ENCODE results near the gene USP53.

USP53 gene

DNA sequence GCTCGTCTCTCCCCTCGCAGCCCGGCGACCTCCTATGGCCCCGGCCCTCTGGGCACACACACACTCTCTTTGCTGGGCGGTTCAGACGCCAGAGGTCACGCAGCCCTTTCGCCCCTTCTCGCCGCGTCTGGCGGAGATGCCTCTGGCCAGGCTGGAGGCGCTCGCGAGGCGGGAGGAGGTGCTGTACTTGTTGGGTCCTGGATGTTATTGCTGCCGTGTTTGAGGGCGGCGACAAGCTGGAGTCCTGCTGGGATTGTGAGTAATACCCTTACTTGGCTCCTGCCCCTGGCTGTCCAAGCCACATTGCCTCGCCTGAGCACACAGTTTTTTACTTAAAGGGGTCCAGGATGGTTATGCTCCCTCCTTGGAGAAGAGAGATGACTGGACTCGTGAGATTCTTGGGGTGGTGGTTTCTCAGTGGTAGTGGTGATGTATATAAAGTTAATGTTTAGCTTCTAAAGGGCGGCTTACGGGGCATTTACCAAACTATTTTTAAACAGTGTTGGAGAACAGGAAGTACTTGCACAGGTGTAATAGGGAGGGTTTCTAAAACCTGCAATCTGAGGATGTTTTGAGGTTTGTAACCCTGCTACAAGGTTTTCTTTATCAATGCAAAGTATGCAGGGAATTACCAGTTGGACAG lies 572 bp downstream of the USP53 start:
- peak overlapping the region; percentile 67 to 92 (median 86) for H3K4me2 ChIP-seq
- peak overlapping the region; percentile 72 to 85 (median 79) for H3K27ac ChIP-seq
- no peak for TF ChIP-seq Cebpa-rat (IDR thresholded peaks at IDR 0.05)
- H3K9ac ChIP-seq, result peak overlapping the region; percentile 75 to 88 (median 84)
- no peaks in the 10 kb centered on the region; a peak in 2 of 22 replicates for H4K20me1 ChIP-seq
- no peaks in the 10 kb centered on the region for H3K27me3 ChIP-seq
- peaks cover 19 to 49% (median 34%) of the 10 kb centered on the region in 10 experiments for H3K4me1 ChIP-seq
- H3K9me3 ChIP-seq (replicated peaks in 1 of 11), result no peaks in the 10 kb centered on the region
- H3K4me3 ChIP-seq, result peak overlapping the region; percentile 74 to 82 (median 78)
- H3K36me3 ChIP-seq, result peaks cover 0 to 15% (median 11%) of the 10 kb centered on the region in 11 experiments; a peak in 14 of 22 replicates

- H4K20me1 ChIP-seq, result no peaks in the 10 kb centered on the region; a peak in 2 of 22 replicates
Observed at GRCh38 chr4:119218093-119218492, 5.6 kb downstream of the USP53 start.

DNA sequence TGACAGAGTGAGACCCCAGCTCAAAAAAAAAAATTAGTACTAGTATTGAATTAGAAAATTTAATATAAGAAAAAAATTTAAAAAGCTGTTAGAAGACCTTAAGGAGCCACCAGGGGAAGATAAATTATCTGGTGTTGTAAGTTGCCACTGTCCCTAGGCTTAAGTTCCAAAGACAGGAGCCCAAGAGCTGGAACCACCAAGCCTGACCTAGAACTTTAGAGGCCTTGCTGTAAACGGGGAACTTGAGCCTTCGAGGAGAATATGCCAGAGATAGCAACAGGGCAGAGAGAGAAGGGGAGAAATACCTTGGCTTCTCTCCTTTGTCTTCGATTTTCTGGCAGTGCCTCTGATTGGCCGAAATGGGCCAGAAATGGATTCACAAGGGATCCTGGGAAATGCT lies 8.9 kb downstream of the USP53 start:
- peaks cover 0 to 14% (median 0%) of the 10 kb centered on the region in 10 experiments; a peak in 2 of 20 replicates for H3K4me1 ChIP-seq
- peaks cover 19 to 67% (median 47%) of the 10 kb centered on the region in 11 experiments; a peak in 19 of 22 replicates for H3K36me3 ChIP-seq
- H3K4me2 ChIP-seq, result no peak overlapping the region
- no peak overlapping the region for H3K4me3 ChIP-seq
- H3K27me3 ChIP-seq, result no peaks in the 10 kb centered on the region
- peaks cover 4 to 27% (median 16%) of the 10 kb centered on the region in 11 experiments; a peak in 18 of 22 replicates for H3K9me3 ChIP-seq (replicated peaks in 1 of 11)
- H3K9ac ChIP-seq, result no peak overlapping the region
- H4K20me1 ChIP-seq, result no peaks in the 10 kb centered on the region; a peak in 1 of 22 replicates
- no peak overlapping the region for H3K27ac ChIP-seq
- no peak for TF ChIP-seq Cebpa-rat (IDR thresholded peaks at IDR 0.05)

More at GRCh38 chr4:119218093-119218492, 5.6 kb downstream of the USP53 start:
- Histone ChIP-seq H3K27me3 (no peaks in the 10 kb centered on the region), H3K9ac (no peak overlapping the region), H3K4me3 (no peak overlapping the region), H3K4me1 (peaks cover 6 to 20% (median 11%) of the 10 kb centered on the region in 10 experiments; a peak in 16 of 20 replicates), H3K36me3 (peaks cover 15 to 53% (median 38%) of the 10 kb centered on the region in 11 experiments; a peak in 19 of 22 replicates), H3K27ac (no peak overlapping the region), H3K4me2 (no peak overlapping the region), H3K9me3 (replicated peaks in 1 of 11) (peaks cover 4 to 14% (median 6%) of the 10 kb centered on the region in 11 experiments; a peak in 13 of 22 replicates)
- no peak for TF ChIP-seq Cebpa-rat (IDR thresholded peaks at IDR 0.05)

DNA sequence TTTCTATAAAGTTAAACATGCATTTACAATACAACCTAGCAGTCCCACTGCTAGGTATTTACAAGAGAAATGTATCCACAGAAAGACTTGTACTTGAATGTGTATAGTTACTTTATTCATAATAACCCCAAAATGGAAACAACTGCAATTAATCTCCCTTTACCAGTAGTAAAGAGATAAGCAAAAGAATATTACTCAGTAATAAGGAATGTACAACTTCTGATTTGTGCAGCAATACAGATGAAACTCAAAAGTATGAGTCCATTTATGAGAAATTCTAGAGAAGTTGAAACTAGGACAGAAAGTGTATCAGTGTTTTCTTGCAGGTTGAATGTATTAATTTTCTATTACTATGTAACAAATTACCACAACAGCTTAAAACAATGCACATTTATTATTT lies 15.2 kb downstream of the USP53 start:
- Histone ChIP-seq H3K9ac (no peak overlapping the region), H3K27me3 (no peaks in the 10 kb centered on the region), H3K4me2 (no peak overlapping the region), H3K27ac (no peak overlapping the region), H3K4me3 (no peak overlapping the region), H3K4me1 (peaks cover 0 to 8% (median 0%) of the 10 kb centered on the region in 10 experiments; a peak in 3 of 20 replicates), H3K9me3 (replicated peaks in 1 of 11) (peaks cover 0 to 22% (median 10%) of the 10 kb centered on the region in 11 experiments; a peak in 12 of 22 replicates), H3K36me3 (peaks cover 6 to 38% (median 13%) of the 10 kb centered on the region in 11 experiments; a peak in 12 of 22 replicates), H4K20me1 (no peaks in the 10 kb centered on the region)
- TF ChIP-seq Cebpa-rat (IDR thresholded peaks at IDR 0.05), result no peak

DNA sequence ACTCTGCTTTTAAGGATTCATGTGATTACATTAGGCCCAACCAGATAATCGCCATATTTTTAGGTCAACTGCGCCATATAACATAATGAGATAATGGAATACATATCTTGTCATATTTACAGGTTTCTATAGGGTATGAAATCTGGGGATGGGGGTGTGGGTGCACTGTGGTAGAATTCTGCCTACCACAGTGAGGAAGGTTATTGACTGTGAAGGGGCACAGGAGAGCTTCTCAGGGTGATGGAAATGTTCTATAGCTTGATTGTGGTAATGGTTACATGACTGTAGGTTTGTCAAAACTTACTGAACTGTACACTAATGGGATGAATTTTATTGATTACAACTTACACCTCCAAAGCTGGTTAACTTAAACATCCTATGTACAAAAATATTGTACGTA lies 15.9 kb downstream of the USP53 start:
- H3K4me3 ChIP-seq, result no peak overlapping the region
- no peak overlapping the region for H3K27ac ChIP-seq
- peaks cover 0 to 22% (median 10%) of the 10 kb centered on the region in 11 experiments; a peak in 12 of 22 replicates for H3K9me3 ChIP-seq (replicated peaks in 1 of 11)
- H3K9ac ChIP-seq, result no peak overlapping the region
- no peaks in the 10 kb centered on the region for H3K27me3 ChIP-seq
- H3K36me3 ChIP-seq, result peaks cover 6 to 33% (median 13%) of the 10 kb centered on the region in 11 experiments; a peak in 11 of 22 replicates
- no peak overlapping the region for H3K4me2 ChIP-seq
- peaks cover 0 to 9% (median 2%) of the 10 kb centered on the region in 10 experiments; a peak in 14 of 20 replicates for H3K4me1 ChIP-seq
- no peaks in the 10 kb centered on the region for H4K20me1 ChIP-seq
- TF ChIP-seq Cebpa-rat (IDR thresholded peaks at IDR 0.05), result no peak

DNA sequence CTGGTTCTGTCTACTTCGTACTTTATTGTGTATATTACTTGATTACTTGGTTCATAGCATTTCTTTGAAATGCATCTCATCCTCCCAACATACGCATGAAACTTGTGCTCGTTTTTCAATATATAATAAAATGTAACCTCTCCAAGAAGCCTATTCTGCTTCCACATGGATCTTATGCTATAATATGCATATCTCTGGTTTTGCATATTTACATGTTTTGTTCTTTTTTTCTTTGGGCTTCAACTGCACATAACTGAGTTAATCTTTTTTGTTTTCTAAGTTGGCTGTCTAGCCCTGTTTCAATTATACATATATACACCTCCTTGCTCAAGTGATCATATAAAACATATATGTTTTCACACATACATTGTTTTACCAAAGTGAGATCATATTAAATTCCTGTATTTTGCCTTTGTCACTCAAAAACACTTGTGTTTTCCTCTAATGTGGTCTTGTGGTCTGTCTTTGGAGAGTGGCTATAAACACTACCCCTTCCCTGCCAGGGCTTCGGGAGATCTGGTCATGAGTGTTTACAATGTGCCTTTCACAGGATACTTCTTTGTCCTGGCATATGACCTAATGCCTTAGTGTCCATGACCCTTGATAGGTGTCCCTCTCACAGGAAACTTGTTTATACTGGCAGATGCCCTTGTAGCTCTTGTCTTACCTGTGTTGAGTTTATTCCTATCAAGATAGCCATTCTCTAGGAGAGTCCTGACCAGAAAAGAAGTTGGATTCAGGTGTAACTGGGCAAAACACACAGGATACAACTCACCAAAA lies 17.6 kb downstream of the USP53 start:
- TF ChIP-seq Cebpa-rat (IDR thresholded peaks at IDR 0.05), result no peak

GRCh38 chr4:119231491-119231890 lies 19.0 kb downstream of the USP53 start:
- peaks cover 0 to 32% (median 16%) of the 10 kb centered on the region in 11 experiments; a peak in 16 of 22 replicates for H3K36me3 ChIP-seq
- no peak for TF ChIP-seq Cebpa-rat (IDR thresholded peaks at IDR 0.05)
- H3K27ac ChIP-seq, result no peak overlapping the region
- no peaks in the 10 kb centered on the region for H3K27me3 ChIP-seq
- no peak overlapping the region for H3K4me3 ChIP-seq
- H3K9ac ChIP-seq, result no peak overlapping the region
- H4K20me1 ChIP-seq, result no peaks in the 10 kb centered on the region
- H3K9me3 ChIP-seq (replicated peaks in 1 of 11), result 0 out of 22 replicates have a peak, but pooled peaks cover 0 to 4% (median 0%) of the 10 kb centered on the region in 11 experiments
- peaks cover 7 to 18% (median 10%) of the 10 kb centered on the region in 10 experiments; a peak in 19 of 20 replicates for H3K4me1 ChIP-seq
- no peak overlapping the region for H3K4me2 ChIP-seq

More for the DNA sequence above, 17.6 kb downstream of the USP53 start:
- Histone ChIP-seq H3K4me1 (peaks cover 7 to 18% (median 10%) of the 10 kb centered on the region in 10 experiments; a peak in 19 of 20 replicates), H3K27me3 (no peaks in the 10 kb centered on the region), H3K36me3 (peaks cover under 1 to 25% (median 8%) of the 10 kb centered on the region in 11 experiments; a peak in 15 of 22 replicates), H3K4me3 (no peak overlapping the region), H3K27ac (no peak overlapping the region), H3K4me2 (no peak overlapping the region), H3K9ac (no peak overlapping the region), H3K9me3 (replicated peaks in 1 of 11) (peaks cover 0 to 8% (median 3%) of the 10 kb centered on the region in 11 experiments; a peak in 8 of 22 replicates), H4K20me1 (no peaks in the 10 kb centered on the region)

DNA sequence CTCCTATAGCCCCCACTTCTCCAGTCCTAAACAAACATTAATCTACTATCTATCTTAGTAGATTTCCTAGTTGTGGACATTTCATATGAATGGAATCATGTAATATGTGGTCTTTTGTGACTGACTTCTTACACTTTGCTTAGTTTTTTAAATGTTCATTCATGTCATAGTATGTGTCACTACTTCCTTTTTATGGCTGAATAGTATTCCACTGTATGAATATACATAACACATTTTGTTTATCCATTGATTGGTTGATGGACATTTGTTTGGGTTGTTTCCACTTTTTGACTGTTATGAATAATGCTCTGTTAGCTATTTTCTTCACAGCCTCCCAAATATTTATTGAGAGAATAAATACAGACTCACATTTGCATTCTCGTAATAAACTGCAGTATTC lies 19.8 kb downstream of the USP53 start:
- TF ChIP-seq Cebpa-rat (IDR thresholded peaks at IDR 0.05), result no peak
- H3K4me2 ChIP-seq, result no peak overlapping the region

More for the DNA sequence above, 19.8 kb downstream of the USP53 start:
- Histone ChIP-seq H3K4me3 (no peak overlapping the region), H3K9ac (no peak overlapping the region), H3K36me3 (peaks cover 0 to 32% (median 16%) of the 10 kb centered on the region in 11 experiments; a peak in 16 of 22 replicates), H3K27me3 (no peaks in the 10 kb centered on the region), H3K9me3 (replicated peaks in 1 of 11) (0 out of 22 replicates have a peak, but pooled peaks cover 0 to 4% (median 0%) of the 10 kb centered on the region in 11 experiments), H3K27ac (no peak overlapping the region), H3K4me1 (peaks cover 7 to 18% (median 10%) of the 10 kb centered on the region in 10 experiments; a peak in 19 of 20 replicates), H4K20me1 (no peaks in the 10 kb centered on the region)
